C1 segment of cervical spinal cord (tissue), 14 donors: ENCODE data around the gene RINT1.
"Not testable (repeated sequence)": the region's sequence is repeated elsewhere in the genome, so short reads cannot be mapped to it uniquely, and the experiment has no call there.

Source experiments
- DNase-seq, 14 donors: peaks; one replicate each; lab custom pipeline; 2025; lab: John Stamatoyannopoulos, UW

The RINT1 gene

DNA sequence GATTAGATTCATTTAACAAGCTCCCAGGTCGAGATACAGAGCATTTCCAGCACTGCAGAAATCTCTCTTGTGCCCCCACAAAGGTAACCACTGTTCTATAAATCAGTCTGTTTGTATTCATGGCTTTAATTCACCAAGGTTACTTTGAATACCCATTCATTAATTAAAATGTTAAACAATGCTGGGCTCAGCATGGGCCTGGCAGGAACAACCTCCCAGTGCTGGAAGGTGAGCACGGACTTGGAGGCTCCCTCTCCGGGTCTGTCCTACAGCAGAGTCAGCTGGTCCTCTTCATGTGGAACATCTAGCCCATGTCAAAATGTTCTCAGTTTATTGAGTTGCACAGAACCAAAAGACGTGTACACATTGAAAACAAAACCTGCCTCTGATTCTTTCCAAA is 64.9 kb downstream of the RINT1 start:
- no peak for DNase-seq

DNA sequence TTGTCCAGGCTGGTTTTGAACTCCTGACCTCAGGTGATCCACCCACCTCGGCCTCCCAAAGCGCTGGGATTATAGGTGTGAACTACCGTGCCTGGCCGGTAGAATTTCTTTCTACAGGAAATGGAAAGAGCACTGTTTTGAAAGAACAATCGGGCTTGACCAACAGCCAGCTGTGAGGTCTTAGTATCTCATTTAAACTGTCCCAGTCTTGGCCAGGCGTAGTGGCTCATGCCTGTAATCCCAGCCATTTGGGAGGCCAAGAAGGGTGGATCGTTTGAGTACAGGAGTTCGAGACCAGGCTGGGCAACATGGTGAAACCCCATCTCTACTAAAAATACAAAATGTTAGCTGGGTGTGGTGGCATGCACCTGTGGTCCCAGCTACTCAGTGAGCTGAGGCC is 67.1 kb downstream of the RINT1 start:
- DNase-seq: not testable (repeated sequence)

DNA sequence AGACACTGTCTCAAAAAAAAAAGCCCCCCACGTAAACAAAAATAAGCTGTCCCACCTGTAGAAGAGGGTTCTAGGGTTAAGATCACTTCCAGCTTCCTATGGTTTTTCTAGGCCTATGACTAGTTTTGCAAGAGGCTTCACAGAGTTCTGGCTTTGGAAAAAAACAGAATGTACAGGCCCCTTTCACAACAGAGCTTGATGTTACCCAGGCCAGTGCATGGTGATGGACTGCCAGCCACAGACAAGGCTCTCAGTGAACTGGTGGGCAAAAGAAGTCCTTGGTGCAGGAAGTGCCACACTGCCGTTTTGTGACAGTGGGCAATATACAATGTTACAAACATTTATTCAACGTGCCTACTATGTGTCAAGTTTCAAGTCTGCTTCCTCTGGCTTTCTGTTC is 67.5 kb downstream of the RINT1 start:
- no peak for DNase-seq

DNA sequence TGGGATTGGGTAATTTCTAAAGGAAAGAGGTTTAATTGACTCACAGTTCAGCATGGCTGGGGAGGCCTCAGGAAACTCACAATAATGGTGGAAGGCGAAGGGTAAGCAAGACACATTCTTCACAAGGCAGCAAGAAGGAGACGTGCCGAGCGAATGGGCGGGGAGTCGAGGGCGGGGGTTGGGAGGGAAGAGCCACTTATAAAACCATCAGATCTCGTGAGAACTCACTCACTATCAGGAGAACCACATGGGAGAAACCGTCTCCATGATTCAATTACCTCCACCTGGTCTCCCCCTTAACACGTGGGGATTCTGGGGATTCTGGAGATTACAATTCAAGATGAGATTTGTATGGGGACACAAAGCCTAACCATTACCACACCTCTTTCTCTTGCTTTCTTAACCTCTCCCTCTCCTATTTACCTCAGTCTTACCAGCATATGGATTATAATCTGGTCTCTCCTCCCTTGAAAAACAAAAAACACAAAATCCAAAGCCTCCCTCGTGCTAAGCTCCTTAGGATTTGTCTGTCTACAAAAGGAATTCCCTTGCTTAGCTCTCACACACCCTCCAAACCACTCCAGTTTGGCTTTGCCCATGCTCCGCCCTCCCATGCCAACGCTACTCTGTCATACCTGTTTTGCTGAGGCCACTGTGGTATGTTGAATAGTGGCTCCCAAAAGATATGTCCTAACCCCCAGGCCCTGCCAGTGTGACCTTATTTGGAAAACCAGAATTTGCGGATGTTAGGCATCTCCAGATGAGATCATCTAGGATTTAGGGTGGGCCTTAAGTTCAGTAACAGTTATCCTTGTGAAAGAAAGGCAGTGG is 68.9 kb downstream of the RINT1 start:
- no peak for DNase-seq

DNA sequence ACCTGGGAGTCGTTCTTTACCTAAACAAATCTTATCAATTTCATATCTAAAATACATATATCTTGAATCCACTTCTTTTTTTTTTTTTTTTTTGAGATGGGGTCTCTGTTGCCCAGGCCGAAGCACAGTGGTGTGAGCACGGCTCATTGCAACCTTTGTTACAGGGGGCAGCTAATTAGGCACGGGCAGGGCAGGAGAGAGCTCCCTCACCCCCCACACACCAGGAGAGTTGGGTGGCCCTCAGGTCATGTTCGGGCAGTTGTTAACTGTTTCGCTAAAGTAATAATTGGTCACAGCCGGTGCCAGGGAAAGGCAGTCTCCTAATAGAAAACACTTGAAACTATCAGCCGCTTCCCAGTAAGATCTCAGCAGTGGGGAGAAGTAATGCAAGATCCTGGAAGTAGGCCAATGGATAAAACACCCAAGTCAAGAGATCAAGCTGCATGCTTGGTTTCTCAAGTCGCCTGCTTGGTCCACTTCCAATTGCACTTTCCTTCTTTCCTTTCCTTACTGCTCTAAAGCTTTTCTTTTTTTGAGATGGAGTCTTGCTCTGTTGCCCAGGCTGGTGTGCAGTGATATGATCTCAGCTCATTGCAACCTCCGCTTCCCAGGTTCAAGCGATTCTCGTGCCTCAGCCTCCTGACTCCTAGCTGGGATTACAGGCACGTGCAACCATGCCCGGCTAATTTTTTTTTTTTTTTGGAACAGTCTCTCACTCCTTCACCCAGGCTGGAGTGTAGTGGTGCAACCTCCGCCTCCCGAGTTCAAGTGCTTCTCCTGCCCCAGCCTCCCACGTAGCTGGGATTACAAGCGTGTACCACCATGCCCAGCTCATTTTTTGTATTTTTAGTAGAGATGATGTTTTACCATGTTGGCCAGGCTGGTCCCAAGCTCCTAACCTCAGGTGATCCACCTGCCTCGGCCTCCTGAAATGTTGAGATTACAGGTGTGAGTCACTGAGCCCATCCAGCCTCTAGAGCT is 70.6 kb downstream of the RINT1 start:
- no peak for DNase-seq

DNA sequence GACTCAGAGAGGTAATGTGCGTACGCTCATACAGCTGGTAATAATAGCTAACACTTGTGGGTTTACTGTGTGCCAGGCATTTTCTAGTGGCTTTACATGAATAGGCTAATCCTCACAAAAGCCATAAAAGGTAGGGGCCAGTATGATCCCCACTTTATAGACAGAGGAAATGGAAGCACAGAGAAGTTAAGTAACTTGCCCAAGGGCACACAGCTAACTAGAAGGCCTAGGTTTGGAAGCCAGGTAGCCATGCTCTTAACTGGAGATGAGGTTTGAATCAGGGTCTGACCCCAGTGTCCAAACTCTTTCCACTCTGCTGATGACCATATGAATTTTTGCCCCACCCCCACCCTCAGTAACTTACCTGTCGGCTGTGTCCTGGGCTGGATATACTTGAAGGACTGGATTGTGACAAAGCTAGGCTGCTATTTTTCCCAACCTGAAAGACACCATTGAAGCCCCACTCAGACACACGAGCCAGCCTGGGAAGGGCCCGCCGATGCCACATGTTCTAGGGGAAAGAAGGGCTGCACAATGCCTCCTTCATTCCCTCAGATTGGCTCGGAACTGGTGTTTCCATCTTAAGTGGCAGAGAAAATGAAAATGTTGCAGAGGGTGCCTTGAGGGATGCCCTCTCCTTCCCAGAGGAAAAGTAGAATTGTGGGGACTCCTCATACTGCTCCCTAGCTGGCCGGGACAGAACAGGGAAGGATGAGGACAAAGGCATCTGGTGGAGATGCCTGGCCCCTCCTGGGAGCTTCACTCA is 78.3 kb downstream of the RINT1 start:
- DNase-seq: peak in 3 of 14 donors; percentile 8 to 19 (median 13)

DNA sequence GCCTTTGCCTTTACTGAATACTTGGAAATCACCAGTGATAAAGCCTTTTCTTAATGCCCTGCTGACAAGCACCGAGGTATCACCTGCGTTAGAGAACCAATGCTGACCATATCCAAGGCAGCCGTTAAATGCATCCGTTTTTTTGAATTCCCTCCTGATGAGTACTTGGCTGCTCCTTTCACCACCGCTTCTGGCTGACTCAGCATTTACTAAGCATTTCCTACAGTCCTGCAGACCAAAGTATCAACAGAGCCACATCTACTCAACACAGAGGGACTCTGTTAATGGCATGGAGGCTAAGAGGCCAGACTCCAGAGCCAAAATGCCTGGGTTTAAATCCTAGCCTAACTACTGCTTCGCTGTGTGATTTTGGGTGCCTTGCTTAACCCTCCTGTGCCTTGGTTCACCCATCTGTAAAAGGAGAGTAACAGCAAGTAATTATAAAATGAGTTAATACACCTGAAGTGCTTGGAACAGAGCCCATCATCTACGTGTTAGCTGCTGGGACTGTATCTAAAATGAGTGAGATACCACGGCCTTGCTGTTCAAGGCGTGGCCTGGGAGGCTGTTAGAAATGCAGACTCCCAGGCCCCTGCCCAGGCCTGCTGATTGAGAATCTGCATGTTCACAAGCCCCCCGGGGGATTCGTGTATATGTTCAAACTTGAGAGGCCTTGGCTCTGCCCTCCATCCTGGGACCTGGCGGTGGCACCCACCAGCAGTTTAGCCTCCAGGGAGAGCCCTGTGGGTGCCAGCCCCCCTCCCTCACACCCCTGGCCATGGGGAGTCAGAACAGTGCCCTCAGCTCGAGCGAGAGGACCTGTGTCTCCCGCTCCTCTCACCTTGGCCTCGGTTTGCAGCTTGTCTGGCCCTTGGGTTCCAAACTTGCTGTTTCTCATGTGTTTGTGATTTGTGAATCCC is 80.1 kb downstream of the RINT1 start:
- DNase-seq: no peak

DNA sequence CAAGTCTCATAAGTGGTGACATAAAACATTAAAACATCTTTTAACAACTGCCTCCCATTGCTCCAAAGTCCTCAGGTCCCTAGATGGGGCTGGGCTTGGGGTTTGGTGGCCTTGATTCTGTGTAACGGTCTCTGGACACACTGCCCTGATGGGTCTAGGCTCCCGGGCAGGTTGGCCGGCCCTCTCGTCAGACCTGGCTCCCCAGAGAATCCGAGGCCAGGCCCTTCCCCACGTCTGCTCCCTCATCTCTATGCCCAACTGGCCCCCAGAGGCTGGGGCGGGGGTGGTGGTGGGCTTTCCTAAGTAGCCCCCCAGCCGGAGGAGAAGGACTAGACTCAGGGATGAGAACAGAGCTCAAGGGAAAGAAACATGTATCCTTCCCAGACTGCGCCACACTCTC is 80.8 kb downstream of the RINT1 start:
- no peak for DNase-seq

DNA sequence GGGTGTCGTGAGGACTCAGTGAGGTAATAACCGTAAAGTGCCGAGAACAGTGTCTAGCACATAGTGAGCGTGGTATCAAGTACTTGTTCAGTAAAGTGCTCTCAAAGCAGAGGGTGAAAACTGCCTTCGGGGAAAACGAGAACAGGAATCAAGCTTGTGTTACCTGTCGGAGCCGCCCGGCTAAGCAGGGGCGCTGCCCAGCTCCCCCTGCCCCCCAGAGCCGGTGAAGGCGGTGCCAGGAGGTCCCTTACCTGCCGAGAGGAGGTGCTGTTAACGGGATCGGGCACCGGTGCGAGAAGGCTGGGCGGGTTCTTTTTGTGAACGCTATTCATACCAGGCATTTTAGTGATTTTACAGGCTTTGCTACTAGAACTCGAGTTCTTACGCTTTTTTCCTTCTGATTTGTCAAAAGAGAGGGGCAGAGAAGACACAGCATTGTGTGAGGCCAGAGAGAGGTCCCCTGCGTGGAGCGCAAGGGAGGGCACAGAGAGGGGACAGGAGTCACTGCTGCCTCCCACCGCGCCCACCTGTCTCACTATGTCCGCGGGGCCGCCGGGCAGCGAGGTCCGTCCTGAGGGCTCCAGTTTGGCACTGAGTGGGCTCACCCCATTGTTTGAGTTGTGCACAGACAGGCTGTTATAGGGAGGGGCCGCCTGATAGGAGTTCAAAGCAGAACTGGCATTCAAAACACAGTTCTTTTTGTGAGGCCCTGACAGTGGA is 81.8 kb downstream of the RINT1 start:
- DNase-seq: no peak

DNA sequence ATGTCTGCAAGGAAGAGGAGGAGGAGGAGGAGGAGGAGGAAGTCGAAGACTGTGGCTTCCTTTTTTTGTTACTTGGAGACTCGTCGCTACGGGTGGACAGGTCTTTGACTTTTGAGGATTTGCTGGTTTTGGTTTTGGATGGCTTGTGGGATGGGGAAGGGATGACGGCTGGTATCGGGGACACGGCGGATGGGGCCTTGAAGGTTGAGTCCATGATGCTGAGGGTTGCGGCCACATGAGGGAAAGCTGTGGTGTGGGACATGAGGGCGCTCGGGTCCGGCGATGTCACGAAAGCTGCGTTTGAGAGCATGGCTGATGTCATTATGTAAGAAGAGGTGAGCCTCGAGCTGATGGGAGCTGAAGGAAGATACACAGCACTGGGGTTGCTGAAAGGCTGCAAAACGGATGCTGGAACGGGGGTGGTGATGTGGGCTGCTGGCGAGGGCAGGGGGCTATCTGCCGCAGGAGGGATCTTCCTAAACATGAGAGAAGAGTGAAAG is 82.4 kb downstream of the RINT1 start:
- no peak for DNase-seq
